ENCODE data around the gene MTRF1.

- no peak for TF ChIP-seq CTCF (IDR thresholded peaks at IDR 0.05 in 4 of 5, conservative IDR thresholded peaks at IDR 0.05 in 1 of 5)
- TF ChIP-seq POLR2A (IDR thresholded peaks at IDR 0.05), result no peak
Measured at GRCh38 chr13:41273831-41274441, 10.6 kb upstream of the MTRF1 start.
